ENCODE results near the gene TBX15.

- no peak for TF ChIP-seq CTCF (IDR thresholded peaks at IDR 0.05; ENCODE audit: low read depth, low read length, poor library complexity, severe bottlenecking)
- TF ChIP-seq EZH2phosphoT487 (IDR thresholded peaks at IDR 0.05; ENCODE audit: borderline replicate concordance, low read length), result no peak
Measured at GRCh38 chr1:118881751-118882150, 106.4 kb downstream of the TBX15 start.
